Right forelimb (tissue), 1 donor: ENCODE results near the gene RBM3.
"Not testable (repeated sequence)": the region's sequence is repeated elsewhere in the genome, so short reads cannot be mapped to it uniquely, and the experiment has no call there.

Experiments used
- DNase-seq: peaks from one replicate; pipeline ENCODE4 v3.0.0-alpha.2; 2018

RBM3 gene

DNA sequence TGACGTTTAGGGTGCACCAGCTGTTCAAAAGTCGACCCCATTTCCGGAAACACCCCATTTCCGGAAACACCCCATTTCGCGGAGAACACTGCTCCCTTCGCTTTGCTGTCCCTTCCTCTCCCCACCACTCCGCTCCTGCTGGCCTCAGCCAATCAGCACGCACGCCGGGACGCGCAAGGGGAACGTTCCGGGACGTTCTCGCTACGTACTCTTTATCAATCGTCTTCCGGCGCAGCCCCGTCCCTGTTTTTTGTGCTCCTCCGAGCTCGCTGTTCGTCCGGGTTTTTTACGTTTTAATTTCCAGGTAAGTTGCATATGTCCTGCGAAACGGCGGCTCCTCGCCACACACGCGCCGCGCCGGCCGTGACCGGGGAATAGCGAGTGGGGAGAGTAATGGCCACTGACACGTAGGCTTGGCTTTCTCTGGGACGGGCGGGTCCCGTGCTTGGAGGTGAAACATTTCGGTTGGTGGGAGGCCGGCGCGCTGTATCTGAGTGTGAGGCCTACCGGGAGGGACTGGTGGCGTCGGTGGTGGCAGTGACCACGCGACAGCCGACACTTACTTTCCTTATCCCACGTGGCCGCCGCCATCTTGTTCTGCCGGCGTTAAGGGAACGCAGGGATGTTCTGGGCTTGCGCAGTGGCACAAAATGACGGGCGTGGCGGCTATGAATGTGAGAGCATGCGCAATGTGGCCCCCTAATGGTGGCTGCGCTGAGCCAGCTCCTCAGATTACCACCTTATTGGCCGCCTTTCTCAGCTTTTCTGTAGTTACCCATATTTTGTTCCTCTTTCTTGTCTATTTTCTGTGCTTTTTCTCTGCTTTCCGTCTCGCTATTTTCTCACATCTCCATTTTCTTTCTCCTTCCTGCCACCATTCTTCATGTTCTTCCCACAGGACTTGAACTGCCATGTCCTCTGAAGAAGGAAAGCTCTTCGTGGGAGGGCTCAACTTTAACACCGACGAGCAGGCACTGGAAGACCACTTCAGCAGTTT, at the start of gene RBM3:
Gene RBM3 (plus strand): TSS at position 215 of the 997 bp plus-strand sequence. CDS start 697 bp downstream, at position 912.
- peak; percentile 92 for DNase-seq

DNA sequence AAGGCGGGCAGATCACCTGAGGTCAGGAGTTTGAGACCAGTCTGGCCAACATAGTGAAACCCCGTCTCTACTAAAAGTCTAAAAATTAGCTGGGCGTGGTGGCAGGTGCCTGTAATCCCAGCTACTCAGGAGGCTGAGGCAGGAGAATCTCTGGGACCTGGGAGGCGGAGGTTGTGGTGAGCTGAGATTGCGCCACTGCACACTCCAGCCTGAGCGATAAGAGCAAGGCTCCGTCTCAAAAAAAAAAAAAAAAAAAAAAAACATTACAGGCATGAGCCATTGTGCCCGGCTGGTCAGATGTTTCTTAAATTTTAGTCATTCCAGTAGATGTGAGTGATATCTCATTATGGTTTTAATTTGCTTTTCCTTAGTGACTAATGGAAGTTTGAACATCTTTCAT, 48.4 kb upstream of the RBM3 start:
- DNase-seq = not testable (repeated sequence)

DNA sequence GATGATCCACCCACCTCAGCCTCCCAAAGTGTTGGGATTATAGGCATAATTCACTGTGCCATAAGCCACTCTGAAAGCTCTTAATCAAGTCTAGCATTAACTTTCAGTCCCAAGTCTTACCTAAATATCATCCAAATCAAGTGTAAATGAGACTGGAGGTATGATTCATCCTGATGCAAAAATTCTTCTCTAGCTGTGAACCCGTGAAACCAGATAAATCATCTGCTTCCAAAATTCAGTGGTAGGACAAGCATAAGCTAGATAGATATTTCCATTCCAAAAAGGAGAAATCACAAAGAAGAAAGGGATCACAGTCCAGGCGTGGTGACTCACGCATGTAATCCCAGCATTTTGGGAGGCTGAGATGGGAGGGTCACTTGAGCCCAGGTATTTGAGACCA, 43.5 kb upstream of the RBM3 start:
- no peak for DNase-seq

DNA sequence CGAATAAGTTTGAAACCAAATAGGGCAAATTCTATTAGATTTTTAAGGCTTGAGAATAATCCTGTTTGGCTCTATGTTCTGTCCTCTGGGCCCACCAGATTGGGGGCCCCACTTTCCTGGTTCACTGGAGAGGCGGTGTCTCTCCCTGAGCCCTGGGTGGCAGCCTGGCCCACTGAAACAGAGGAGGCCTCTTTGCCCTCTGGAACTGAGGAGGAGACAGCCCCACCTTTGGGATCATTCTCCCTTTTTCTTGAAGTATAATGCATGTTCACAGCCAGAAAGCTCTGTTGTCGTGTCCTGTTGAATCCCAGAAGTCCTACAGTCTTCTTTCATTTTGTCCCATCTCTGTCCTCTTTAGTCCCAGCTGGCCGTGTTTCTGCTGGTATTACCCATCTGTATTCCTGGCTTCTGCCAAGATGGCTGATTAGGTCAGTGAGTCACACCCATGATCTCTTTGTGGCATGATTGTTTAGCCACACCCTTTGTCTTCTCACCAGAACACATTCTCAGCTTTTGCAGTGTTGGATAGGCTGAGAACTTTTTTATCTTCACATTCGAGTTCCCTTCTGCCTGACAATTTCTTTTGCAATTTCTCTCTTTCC, 42.8 kb upstream of the RBM3 start:
- DNase-seq = no peak

DNA sequence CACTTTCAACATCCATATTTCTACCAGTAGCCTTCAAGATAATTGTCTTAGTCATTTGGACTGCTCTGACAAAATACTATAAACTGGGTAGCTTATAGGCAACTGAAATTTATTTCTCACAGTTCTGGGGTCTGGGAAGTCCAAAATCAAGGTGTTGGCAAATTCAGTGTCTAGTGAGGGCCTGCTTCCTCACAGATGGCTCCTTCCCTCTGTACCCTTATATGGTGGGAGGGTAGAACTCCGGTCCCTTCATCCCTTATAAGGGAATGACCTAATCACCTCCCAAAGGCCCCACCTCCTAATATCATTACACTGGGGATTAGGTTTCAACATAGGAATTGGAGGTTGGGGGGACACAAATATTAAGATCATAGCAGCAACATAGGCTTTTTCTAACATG, 42.1 kb upstream of the RBM3 start:
- DNase-seq = no peak

DNA sequence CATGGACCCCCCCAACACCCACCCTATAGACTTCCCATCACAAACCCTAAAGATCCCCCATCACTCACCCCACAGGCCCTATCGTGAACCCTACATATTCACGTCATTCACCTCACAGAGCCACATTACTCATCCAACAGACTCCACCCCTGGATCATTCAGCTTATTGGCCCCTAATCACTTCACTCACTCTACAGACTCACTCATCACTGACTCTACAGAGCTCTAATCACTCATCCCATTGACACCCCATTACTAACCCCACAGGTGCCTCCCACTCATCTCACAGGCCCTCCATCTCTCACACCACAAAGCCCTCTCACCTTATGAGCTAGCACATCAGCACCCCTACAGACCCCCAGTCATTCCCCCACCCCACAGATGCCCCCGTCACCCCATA, 41.1 kb upstream of the RBM3 start:
- no peak for DNase-seq

DNA sequence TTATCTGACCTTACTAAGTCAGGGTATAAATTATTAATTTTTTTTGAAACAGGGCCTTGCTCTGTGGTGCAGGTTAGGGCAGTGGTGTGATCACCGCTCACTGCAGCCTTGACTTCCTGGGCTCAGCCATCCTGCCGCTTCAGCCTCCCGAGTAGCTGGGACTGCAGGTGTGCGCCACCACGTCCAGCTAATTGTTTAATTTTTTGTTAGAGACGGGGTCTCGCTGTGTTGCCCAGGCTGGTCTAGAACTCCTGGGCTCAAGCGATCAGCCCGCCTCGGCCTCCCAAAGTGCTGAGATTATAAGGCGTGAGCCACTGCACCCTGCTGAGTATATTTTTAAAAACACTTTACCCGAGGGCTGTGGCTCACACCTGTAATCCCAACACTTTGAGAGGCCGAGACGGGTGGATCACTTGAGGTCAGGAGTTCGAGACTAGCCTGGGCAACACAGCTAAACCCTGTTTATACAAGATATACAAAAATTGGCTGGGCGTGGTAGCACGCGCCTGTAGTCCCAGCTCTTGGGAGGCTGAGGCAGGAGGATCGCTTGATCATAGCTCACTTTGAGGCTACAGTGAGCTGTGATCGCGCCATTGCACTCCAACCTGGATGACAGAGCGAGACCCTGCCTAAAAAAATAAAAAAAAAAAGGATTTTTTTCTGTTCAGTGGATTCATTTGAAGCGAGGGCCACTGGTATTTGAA, 35.5 kb upstream of the RBM3 start:
- DNase-seq = no peak

DNA sequence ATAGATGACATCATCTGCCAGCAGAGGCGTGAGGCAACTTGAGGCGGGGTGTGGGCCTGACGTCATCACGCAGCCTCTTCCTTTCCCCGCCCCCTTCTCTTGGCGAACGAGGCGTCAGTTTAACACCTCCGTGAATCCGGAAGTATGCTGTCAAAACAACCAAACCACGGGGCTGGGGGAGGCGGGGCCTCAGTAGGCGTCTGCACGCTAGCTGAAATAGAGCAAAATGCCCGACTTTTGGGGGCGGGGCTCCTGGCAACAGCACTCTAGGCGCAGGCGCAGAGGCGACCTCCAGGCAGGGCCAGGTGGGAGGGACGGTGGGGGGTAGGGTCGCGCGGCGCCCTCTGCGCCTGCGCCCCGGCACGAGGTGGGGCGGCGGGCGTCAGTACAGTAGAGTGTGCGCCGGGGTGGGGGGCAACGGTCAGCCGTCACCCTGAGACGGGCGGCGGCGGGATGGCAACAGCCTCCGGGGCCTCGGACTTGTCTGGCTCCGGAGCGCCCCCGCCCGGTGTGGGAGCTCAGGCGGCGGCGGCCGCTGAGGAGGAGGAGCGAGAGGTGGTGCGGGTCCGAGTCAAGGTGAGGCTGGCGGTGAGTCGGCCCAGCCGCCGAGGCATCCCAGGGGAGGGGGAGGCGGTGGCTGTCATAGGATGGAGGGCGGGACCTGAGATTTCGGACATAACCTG, 34.8 kb upstream of the RBM3 start, which contains the start of gene TBC1D25:
Gene TBC1D25 (plus strand): TSS at position 370 of the 683 bp plus-strand sequence. CDS start 84 bp downstream, at position 454.
- DNase-seq = peak; percentile 94

DNA sequence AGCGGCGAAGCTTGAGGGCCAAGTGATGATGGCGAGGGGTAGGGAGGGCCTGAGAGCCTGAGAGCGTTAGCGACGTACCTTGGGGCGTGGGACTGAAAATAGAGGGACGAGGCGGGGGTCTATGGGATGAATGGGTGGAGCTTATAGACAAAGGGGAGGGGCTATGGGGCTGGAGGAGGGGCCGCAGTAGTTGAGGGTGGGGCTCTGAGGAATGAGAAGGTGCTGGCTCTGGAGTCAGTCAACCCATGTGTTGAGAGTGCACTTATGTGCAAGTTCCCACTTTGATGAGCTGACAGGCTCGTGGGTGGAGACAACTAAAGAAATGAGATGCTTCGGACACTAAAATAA, 34.3 kb upstream of the RBM3 start:
- no peak for DNase-seq

DNA sequence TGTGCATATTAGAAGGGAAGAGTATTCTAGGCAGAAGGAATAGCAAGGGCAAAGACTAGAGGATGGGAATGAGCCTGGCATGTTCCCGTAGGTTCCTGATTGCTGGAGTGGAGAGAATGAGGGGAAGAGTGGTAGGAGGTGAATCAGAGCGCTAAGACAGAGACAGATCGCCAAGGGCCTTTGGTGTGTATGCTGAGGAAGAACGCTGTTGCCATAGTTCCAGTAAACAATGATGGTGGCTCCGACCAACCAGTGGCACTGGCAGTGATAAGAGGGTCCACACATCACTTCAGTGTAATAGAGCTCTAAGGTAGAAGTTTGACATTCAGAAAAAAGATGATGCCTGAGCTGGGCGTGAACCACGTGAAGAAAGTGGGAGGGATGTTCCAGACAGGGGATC, 33.8 kb upstream of the RBM3 start:
- no peak for DNase-seq

DNA sequence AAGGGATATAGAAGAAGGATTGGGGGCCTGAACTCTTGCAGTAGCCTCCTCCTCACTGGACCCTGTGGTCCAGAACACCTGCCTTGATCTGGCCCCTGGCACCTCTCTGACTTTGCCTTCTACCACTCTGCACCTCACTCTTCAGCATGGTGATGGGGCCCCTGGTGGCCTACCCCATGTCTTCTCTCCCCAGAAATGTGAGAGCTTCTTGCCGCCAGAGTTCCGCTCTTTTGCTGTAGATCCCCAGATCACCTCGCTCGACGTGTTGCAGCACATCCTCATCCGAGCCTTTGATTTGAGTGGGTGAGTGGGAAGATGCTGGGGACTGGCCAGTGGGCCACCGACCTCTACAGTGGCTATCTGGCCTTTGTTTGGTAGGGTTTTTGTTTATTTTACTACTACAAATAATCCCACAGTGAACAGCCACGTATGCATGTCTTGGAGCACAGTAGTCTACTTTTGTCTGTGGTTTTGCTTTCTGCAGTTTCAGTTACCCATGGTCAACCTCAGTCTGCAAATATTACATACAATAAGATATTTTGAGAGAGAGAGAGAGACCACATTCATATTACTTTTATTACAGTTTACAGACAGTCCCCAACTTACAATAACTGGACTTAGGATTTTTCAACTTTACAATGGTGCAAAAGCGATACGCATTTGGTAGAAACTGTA, 33.0 kb upstream of the RBM3 start:
- no peak for DNase-seq

DNA sequence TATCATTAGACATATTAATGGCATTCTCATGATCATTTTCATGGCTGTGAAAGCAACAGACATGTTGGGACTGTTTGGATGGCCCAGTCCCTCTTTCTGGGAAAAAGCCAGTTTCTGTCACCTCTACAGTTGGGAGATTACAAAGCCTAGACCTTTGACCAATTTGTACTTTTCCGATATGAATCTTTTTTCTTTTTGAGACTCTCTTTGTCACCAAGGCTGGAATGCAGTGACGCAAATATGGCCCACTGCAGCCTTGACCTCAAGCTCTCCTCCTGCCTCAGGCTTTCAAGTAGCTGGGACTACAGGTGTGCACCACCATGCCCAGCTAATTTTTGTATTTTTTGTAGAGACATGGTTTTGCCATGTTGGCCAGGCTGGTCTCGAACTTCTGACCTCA, 25.4 kb upstream of the RBM3 start:
- DNase-seq = no peak

DNA sequence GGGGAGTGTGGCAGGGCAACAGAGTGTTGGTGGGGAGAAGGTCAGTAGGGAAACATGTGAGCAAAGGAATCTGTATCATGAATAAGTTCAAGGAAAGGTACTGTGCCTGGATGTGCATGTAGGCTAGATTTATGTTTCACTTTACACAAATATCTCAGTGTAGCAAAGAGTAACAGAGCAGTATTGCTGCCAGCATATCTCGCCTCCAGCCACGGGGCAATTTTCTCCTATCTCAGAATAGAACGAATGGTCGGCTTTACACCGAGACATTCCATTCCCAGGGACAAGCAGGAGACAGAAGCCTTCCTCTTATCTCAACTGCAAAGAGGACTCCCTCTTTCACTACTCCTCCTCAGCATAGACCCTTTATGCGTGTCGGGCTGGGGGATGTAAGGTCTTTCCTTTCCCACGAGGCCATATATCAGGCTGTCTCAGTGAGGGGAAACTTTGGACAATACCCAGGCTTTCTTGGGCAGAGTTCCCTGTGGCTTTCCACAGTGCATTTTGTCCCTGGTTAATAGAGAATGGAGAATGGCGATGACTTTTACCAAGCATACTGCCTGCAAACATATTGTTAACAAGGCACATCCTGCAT, 18.5 kb upstream of the RBM3 start:
- DNase-seq = not testable (repeated sequence)

DNA sequence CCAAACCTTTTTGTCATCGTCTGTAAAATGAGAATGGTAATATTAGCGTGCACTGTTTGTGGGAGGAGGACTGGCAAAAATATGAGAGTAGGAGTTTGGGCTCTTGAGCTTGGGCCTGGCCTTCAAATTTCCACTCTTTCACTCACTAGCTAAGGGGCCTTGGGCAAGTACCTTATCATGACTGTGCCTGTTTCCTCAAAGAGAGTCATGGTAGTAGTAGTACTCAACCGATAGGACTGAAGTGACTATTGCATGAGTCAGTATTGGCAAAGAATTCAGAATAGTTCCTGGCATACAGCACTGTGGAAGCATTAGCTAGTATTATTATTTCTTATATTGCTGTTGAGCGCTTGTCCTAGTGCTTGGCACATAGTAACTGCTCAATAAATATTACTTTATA, 16.0 kb upstream of the RBM3 start:
- DNase-seq = no peak

DNA sequence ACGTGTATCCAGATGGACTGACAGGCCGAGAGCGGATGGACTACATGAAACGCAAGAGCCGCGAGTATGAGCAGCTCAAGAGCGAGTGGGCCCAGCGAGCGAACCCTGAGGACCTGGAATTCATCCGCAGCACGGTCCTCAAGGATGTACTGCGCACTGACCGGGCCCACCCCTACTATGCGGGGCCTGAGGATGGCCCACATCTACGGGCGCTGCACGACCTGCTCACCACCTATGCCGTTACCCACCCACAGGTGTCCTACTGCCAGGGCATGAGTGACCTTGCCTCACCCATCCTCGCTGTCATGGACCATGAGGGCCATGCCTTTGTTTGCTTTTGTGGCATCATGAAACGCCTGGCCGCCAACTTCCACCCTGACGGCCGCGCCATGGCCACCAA, 14.6 kb upstream of the RBM3 start:
- no peak for DNase-seq

DNA sequence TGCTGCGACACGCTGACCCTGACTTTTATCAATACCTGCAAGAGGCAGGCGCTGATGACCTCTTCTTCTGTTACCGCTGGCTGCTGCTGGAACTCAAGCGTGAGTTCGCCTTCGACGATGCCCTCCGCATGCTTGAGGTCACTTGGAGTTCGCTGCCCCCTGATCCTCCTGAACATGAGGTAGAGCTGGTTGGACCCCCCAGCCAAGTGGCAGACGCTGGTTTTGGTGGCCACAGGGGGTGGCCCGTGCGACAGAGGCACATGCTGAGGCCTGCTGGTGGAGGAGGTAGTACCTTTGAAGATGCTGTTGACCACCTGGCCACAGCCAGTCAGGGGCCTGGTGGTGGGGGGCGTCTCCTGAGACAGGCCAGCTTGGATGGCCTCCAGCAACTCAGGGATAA, 14.2 kb upstream of the RBM3 start:
- no peak for DNase-seq

DNA sequence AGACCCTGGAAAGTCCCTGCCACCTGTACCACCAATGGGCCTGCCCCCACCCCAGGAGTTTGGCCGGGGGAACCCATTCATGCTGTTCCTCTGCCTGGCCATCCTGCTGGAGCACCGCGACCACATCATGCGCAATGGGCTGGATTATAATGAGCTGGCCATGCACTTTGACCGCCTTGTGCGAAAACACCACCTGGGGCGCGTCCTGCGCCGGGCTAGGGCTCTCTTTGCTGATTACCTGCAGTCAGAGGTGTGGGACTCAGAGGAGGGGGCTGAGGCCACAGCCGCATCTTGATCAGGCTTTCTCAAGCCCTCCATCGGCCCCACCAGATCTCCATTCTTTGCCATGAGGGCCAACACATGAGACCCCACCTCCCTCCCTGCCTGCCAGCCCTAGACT, 13.6 kb upstream of the RBM3 start:
- DNase-seq = no peak

DNA sequence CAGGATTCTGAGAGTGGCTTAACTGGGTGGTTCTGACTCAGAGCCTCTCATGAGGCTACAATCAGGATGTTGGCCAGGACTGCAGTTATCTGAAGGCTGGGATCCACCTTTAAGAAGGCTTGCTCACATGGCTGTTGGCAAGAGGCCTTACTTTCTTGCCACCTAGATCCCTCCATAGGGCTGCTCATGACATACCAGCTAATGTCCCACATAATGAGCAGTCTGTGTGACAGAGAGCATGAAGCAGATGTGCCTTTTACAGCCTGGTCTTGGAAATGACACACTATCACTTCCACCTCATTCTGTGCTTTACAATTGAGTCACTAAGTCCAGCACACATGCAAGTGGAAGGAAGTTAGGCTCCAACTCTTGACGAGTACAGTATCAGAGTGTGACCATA, 4.3 kb upstream of the RBM3 start:
- DNase-seq = no peak

DNA sequence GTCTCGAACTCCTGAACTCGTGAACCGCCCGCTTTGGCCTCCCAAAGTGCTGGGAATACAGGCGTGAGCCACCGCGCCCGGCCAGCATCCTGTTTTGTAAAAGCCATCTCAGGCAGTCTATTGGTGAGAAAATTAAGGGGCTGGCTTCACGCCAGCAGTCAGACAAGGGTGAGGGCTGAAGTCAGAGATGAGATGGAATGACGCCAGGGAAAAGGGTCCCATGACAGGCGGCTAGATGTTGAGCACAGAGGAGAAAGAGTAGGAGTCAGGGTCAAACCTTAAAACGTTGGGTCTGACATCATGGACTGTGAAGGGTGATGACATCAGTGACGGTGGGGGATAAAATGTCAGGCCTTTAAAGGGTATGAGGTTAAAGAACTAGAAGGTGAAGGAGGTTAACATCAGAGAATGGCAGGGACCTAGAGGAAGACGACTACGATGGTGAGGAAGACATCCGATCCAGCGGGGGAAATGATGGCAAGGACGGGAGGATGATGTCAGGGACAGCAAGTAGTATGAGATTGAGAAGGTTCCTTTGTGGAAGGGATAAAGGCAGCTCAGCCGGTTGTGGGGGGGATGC, 504 bp upstream of the RBM3 start:
- no peak for DNase-seq

DNA sequence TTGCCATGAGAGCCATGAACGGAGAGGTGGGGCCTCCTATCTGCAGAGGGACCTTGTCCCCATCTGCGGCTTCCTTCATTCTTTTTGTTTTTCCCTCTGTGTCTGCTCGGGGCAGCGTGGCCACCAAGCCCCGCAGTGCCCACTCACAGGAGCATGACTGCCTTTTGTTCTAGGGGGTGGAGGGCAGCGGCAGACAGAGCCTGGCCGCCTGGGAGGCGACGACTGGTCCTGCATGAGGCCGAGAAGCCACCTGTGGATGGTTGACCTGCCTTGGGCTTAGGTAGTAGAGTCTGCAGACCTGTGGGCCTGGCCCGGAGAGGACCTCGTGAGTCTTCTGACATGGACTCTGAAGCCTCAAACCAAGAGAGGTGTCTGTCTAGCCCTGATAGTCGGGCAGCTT, 1.4 kb downstream of the RBM3 start:
- no peak for DNase-seq

DNA sequence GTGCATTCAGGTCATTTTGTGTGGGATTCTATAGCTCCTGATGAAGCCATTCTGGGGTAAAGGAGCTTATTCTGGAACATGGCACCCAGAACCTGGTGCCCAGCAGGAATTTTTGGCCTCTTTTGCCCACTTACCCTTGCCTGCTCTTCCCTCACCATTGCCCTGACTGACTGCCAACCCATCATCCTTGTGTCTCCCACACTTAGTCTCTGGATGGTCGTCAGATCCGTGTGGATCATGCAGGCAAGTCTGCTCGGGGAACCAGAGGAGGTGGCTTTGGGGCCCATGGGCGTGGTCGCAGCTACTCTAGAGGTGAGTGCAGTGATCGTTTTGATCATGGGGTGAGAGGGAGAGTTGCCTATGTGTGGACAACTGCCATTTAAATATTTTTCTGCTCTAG, 1.8 kb downstream of the RBM3 start:
- DNase-seq = no peak

DNA sequence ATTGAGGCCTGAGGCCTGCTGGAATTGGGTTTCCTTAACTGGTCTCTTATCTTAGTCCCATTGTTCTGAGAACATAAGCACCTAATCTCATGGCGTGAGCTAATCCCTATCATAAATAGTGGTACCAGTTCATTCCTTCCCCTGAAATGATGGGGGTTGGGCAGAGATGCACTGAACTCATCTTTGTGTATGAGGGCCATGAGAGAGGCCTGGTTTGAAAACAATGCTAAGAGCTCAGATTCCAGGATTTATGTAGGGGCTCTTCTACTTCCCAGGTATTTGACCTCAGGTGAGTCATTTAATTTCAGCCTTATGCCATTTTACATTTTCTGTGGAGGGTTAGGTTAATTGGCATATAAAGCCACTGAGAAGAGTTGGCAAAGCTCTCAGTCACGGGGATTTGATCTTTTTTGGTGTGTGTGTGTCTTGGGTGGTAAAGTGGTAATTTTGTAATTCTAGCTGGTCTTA, 4.4 kb downstream of the RBM3 start:
- no peak for DNase-seq
